ENCODE measurements around the gene SNTB2.
"Not testable (repeated sequence)": the region's sequence is repeated elsewhere in the genome, so short reads cannot be mapped to it uniquely, and the experiment has no call there.

SNTB2 gene

GRCh38 chr16:69186642-69187445, at the start of gene SNTB2:
SNTB2 (plus strand) TSS chr16:69187164; CDS start chr16:69187167, 3 bp downstream.
- DNase-seq, result peak; percentile 95

GRCh38 chr16:69138608-69139007, 48.4 kb upstream of the SNTB2 start:
- DNase-seq, result no peak

- DNase-seq, result not testable (repeated sequence)
Observed at GRCh38 chr16:69139464-69139863, 47.5 kb upstream of the SNTB2 start.

- DNase-seq, result no peak
Observed at GRCh38 chr16:69141014-69141413, 46.0 kb upstream of the SNTB2 start.

- no peak for DNase-seq
Observed at GRCh38 chr16:69141936-69142335, 45.0 kb upstream of the SNTB2 start.

- DNase-seq, result peak; percentile 26
Observed at GRCh38 chr16:69143116-69143515, 43.8 kb upstream of the SNTB2 start.

GRCh38 chr16:69145658-69146057, 41.3 kb upstream of the SNTB2 start:
- DNase-seq, result no peak

- not testable (repeated sequence) for DNase-seq
Observed at GRCh38 chr16:69149621-69150020, 37.3 kb upstream of the SNTB2 start.

GRCh38 chr16:69150146-69150865, 36.7 kb upstream of the SNTB2 start:
- peak; percentile 78 for DNase-seq

- DNase-seq, result no peak
Observed at GRCh38 chr16:69157196-69157595, 29.8 kb upstream of the SNTB2 start.

GRCh38 chr16:69160192-69160591, 26.8 kb upstream of the SNTB2 start:
- DNase-seq, result no peak

- DNase-seq, result no peak
Observed at GRCh38 chr16:69165584-69165983, 21.4 kb upstream of the SNTB2 start.

GRCh38 chr16:69166221-69166833, 20.6 kb upstream of the SNTB2 start:
- DNase-seq, result no peak

- DNase-seq, result no peak
Observed at GRCh38 chr16:69166946-69167930, 19.7 kb upstream of the SNTB2 start.

- DNase-seq, result no peak
Observed at GRCh38 chr16:69169051-69169450, 17.9 kb upstream of the SNTB2 start.

GRCh38 chr16:69169607-69170352, 17.2 kb upstream of the SNTB2 start:
- no peak for DNase-seq

- no peak for DNase-seq
Observed at GRCh38 chr16:69171325-69172084, 15.5 kb upstream of the SNTB2 start.

- no peak for DNase-seq
Observed at GRCh38 chr16:69176033-69176800, 10.7 kb upstream of the SNTB2 start.

GRCh38 chr16:69179328-69180010, 7.5 kb upstream of the SNTB2 start:
- DNase-seq, result no peak

- no peak for DNase-seq
Observed at GRCh38 chr16:69180011-69180338, 7.0 kb upstream of the SNTB2 start.
